ENCODE results near the gene DIP2C.
"Not testable (repeated sequence)": the region's sequence is repeated elsewhere in the genome, so short reads cannot be mapped to it uniquely, and the experiment has no call there.

Gene DIP2C

DNA sequence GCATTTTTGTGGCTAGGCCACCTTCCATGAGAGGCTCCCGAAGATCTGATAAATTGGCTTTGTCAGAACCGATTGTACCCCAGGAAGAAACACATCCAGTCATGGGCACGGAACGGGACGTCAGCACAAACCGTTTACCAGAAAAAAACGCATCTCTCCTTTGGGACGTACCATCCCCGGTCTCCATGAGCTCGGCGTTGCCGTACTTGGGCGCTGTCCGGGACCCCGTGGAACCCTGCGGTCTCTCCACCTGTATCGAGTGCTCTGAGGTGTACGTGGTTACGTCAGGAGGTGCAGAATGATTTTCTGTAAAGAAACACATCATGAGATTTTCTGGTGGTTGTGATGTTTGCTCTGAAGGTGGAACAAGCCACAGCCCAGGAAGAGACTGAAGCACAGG lies 270.6 kb downstream of the DIP2C start:
- no peak for DNase-seq (ENCODE audit: low read depth in 2 of 2)

DNA sequence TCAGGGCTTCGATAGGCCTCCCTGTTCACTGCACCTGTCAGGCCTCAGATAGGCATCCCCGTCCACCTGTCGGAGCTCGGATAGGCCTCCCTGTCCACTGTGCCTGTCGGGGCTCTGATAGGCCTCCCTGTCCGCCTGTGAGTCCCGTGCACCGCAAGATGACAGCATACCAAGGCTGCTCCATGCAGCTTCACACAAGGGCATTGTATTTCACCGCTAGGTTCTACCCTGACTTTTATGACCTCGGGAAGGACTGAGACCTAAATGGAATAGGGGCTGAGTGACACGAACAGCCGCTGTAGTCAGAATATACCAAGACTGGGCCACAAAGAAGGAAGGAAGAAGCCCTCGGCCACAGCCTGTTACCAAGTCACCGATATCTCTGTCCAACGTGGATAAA lies 271.2 kb downstream of the DIP2C start:
- no peak for DNase-seq (ENCODE audit: low read depth in 2 of 2)

DNA sequence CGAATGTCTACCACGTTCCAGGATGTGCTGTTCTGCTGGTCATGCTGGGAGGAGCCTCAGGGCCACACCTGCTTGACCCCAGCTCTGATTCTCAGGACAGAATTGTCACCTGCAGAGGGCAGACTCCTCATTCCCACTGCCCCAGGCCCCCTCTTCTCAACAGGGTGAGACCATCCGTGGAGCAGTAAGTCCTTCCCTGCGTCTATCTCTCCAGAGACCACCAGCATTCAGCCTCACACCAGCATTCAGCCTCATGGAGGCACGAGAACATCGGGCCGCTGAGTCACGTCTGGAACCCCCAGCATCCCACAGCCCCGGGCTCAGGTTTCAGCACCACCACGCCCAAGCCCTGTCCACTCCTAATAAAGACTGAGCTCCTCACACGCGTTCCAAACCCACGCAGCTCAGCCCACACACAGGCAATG lies 273.4 kb downstream of the DIP2C start:
- DNase-seq (ENCODE audit: low read depth in 2 of 2): no peak

DNA sequence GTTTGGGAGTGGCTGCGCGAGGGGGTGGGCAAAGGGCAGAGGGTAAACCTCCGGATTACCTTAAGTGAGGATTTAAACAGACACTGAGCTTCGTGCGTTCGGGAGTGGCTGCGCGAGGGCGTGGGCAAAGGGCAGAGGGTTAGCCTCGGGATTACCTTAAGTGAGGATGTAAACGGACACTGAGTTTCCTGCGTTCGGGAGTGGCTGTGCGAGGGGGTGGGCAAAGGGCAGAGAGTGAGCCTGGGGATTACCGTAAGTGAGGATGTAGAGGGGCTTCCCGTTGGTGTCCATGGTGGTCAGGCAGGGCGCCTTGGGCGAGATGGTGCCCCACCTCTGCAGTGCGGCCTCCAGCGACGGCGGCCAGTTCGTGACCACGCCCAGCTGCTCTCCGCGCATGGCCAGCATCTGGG lies 275.8 kb downstream of the DIP2C start:
- no peak for DNase-seq (ENCODE audit: low read depth in 2 of 2)

DNA sequence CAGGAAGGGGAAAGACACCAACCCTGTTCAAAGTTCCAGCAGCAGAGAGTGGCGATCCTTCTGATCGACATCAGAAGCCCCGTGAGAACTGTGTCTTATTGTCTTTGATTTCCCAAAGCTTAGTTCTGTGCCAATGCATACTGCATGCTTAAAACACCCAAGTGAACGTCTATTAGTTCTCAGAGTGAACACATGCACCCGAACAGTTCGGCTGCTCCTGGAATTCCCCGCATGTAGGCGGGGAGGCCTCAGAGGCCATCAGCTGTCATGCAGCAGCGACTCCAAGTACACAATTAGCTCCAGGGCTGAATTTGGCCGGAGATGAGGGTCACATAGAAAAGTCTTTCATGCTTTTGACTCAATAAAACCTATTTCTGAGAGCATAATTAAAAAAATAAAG lies 277.4 kb downstream of the DIP2C start:
- no peak for DNase-seq (ENCODE audit: low read depth in 2 of 2)

DNA sequence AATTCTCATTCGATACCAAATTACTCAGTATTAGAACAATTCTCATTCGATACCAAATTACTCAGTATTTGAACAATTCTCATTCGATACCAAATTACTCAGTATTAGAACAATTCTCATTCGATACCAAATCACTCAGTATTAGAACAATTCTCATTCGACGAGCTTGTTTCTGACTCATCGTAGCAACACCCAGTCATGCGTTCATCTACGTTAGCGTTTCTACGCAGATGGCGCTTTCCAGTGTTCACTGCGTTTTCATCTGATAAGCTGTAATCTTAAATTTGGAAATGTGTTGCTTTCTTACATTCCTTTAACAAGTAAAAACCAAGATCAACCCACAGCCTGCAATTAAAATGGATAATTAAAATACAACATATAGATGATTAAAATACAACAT lies 277.9 kb downstream of the DIP2C start:
- no peak for DNase-seq (ENCODE audit: low read depth in 2 of 2)

DNA sequence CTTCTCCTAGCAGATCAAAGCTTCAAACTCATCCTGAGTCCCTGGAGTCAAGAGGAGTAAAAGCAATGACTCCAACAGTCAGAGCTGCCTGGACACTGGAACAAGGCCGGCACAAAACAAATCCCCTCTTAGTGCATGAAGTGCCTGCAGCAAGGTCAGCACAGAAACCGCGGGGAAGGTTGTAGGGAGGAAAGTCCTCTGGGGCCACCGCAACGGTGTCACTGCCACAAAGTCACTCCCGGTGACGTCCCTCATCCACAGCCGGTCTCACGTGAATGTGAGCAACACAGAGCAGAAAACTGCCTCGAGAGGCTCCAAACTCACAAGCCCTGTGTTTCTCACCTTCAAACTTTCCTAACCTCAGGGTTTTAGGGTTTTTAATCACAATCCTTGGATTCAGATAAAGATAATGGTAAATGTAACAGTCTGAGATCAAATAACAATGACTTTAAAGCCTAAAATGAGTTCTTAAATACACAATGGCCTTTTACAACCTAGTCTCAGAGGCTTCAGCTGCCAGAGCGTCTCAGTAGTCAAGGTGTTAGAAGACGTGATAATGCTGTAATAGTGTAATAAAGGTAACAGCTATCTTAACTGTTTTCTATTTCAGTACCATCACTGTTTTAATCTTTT lies 279.9 kb downstream of the DIP2C start:
- no peak for DNase-seq (ENCODE audit: low read depth in 2 of 2)

DNA sequence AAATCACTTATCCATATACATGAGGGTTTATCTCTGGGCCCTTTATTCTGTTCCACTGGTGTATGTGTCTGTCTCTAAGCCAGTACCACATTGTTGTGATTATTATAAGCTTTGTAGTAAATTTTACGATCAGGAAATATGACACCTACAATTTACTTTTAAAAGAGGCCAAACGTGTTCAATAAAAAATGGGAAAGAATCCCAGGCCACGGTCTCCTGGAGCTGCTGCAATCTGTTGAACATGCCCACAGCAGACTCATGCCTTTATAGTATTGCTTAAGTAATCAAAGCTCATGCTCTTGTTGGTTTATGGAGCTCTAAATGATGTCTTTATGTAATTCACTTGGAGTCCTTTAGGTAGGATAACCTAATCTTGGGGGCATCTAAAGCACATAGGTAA lies 281.2 kb downstream of the DIP2C start:
- no peak for DNase-seq (ENCODE audit: low read depth in 2 of 2)

DNA sequence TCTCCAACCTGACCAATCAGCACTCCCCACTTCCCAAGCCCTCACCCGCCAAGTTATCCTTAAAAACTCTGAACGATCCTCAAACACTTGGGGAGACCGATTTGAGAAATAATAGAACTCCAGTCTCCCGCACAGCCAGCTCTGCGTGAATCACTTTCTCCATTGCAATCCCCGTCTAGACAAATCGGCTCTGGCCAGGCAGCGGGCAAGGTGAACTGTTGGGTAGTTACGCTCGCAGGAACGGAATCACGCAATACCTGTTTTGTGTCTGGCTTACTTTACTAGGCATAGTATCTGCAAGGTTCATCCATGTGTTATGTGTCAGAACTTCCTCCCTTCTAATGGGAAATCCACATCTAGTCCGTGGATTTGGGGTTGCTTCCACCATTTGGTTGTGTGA lies 282.5 kb downstream of the DIP2C start:
- no peak for DNase-seq (ENCODE audit: low read depth in 2 of 2)

DNA sequence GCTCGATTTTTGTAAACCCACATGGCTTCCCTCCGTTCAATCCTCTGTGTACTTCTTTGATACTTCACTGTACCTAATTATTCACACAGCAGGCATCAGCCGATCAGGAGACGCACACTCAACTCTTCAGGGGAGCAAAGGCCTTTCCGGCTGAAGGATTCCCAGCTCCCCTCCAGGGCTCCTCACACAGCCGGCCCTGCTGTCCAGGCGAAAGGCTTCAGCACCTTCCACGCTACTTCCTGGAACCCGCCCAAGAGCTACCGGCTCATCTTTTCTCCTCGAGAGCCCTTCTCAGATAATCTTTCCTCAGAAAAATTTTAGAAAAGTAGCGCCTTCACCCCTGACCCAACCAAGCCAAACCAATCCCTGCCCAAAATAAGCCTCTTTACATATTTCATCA lies 283.8 kb downstream of the DIP2C start:
- no peak for DNase-seq (ENCODE audit: low read depth in 2 of 2)

DNA sequence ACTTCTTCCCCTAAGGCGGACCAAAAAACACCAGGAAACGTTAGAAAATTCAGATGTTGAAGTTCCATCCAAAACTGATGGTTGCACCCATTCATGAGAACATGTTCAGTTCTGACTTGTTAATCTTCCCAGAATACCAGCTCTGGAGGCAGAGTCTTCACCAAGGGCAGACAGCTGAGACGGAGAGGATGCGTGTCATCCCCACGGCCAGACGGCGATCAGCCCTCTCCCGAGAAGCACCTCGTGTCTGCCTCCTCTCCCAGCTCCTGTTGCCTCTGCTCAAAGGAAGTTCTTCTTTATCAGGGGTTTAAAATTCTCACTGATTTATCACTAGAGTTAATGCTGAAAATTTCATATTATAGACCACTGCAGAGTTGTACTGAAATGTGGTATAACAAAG lies 284.5 kb downstream of the DIP2C start:
- no peak for DNase-seq (ENCODE audit: low read depth in 2 of 2)

DNA sequence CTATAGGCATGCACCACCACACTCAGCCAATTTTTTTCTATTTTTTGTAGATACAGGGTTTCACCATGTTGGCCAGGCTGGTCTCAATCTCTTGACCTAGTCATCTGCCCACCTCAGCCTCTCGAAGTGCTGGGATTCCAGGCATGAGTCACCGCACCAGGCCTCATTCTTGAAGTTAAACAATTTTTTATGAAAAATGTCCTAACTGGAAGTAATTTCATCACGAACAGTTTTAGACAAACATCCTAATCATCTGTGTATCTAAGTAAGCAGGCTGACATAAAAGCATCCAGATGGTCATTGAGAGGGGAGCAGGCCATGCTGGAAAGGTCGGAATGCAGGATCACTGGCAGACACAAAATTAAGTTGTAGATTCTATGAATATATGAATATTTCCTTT lies 285.1 kb downstream of the DIP2C start:
- DNase-seq (ENCODE audit: low read depth in 2 of 2): no peak

DNA sequence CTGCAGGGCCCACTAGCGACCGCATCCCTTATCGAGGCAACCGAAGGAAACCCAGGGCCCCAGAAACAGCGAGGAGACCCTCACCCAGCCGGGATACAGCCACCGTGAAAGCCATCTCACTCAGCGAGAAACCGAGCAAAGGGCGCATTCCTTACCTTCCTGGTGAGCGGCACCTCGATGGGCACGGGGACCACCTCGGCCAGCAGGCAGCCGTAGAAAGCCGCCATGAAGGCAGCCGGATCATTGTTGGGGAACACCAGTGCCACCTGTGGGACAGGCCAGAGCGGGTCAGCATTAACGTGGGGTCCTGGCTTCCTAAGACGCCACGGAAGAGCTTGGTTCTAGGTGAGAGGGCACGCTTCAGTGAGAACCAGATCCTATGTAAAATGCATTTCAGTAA lies 290.5 kb downstream of the DIP2C start:
- no peak for DNase-seq (ENCODE audit: low read depth in 2 of 2)

DNA sequence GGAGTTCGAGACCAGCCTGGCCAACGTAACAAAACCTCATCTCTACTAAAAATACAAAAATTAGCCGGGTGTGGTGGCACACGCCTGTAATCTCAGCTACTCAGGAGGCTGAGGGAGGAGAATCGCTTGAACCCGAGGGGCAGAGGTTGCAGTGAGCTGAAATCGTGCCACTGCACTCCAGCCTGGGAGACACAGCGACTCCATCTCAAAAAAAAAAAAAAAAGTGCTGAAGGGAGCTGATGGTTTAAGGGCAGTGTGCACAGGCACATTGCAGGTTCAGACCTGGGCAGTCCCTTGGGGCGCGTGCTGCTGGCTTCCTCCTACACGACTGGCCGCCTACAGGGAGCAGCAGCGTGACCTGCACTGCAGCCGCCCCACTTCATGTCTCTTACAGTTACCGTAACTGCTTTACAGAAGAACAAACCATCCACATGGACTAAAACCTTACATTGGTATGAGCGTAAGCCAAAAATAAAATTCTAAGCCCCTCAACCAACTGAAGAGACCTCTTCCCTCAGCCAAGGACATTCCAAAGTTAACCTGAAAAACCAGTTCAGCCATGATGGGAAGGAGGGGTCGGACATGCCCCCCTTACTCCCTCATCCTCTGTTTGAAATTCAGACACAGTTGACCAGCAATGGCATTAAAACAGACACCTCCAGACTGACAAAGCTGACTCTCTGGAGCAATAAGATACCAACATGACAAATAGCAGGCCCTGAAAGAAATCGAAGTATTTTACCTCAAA lies 292.0 kb downstream of the DIP2C start:
- no peak for DNase-seq (ENCODE audit: low read depth in 2 of 2)

DNA sequence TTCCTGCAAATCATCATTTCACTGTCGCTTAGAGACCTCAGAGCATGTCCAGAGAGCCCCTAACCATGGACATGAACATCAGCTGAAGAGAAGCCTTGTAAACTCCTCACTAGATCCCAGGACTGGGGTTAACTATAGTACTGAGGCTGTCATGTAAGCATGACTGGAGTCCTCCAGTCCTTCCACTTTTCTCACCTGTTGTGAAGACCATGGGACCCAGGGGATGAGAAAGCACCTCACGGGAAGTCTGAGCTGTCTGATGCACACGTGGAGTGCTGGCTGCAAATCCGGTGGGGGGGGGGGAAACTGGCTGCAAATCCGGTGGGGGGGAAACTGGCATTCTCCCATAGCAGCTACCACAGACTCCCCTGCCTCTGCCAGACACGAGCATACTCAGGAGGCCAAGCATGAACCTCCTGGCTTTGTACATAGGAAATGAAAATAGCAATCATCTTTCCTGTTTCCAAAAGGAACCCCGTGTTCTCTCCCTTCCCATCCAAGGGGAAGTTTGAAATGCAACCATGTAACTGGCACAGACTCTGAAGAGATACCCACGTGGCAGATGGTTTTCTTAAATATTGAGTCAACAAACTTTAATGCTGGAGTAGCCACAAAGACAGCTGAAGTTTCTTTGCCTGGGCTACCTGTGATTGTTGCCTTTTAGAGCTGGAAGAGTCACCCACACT lies 292.8 kb downstream of the DIP2C start:
- DNase-seq (ENCODE audit: low read depth in 2 of 2): no peak

DNA sequence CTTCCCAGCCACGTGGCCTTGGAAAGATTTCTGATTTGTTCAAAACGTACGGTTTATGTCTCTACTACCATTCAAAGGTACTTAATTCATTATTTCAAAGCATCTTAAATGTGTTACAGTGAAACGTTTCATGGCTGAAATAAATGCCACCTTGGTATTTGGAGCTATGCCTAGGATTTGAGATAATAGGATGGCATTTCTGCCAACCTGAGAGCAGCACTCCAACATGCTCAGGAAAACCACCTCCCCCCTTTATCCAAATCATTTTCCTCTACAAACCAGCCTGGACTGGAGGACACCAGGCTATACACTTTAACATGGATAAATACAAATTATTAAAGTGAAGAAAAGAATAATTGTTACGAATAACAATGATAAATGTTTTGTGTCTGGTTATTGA lies 293.4 kb downstream of the DIP2C start:
- no peak for DNase-seq (ENCODE audit: low read depth in 2 of 2)

DNA sequence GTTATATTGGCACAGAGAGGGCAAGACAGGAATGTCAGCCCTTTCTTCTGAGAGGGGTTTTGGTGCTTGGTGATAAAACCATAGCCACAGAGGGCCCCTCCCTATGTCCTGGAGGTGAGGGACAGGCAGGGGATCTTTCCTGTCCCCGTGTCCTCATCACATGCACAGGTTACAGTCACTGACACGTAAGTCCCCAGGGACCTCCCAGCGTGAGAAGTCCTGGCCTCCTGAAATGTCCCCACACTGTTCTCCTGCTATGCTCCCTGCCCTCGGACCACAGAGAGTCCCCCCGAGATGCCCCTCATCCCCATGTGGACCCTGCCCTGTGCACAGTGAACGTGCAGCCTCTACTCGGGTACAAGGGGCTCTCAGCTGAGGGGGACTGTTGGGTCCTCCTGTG lies 293.8 kb downstream of the DIP2C start:
- no peak for DNase-seq (ENCODE audit: low read depth in 2 of 2)

DNA sequence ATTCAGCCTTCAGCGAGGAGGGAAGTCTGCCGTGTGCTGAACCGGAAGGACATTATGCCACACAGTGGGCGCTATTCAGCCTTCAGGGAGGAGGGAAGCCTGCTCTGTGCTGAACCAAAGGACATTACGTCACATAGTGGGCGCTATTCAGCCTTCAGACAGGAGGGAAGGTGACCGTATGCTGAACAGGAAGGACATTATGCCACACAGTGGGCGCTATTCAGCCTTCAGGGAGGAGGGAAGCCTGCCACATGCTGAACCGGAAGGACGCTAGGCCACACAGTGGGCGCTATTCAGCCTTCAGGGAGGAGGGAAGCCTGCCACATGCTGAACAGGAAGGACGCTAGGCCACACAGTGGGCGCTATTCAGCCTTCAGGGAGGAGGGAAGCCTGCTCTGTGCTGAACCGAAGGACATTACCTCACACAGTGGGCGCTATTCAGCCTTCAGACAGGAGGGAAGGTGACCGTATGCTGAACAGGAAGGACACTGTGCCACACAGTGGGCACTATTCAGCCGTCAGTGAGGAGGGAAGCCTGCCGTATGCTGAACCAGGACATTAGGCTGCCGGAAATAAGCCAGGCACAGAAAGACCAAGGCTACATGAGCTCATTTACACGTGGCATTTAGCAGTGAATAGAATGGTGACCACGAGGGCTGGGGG lies 294.9 kb downstream of the DIP2C start:
- DNase-seq (ENCODE audit: low read depth in 2 of 2): not testable (repeated sequence)

DNA sequence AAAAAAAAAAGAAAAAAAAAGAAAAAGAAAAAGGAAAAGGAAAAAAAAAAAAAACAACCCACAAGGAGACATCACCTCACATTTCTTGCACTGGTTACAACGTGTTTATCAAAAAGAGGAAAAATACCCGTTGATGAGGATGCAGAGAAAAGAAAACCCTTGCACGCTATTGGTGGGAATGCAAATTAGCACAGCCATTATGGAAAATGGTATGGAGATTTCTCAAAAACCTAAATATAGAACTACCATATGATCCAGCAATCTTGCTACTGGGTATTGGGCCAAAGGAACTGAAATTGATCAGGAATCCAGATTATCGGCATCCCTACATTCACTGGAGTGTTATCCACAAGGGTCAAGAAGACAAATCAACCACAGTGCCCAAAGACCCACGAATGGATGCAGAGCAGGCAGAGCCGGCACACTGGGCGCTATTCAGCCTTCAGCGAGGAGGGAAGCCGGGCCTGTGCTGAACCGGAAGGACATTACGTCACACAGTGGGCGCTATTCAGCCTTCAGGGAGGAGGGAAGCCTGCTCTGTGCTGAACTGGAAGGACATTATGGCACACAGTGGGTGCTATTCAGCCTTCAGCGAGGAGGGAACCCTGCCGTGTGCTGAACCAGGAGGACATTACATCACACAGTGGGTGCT lies 295.6 kb downstream of the DIP2C start:
- DNase-seq (ENCODE audit: low read depth in 2 of 2): no peak

DNA sequence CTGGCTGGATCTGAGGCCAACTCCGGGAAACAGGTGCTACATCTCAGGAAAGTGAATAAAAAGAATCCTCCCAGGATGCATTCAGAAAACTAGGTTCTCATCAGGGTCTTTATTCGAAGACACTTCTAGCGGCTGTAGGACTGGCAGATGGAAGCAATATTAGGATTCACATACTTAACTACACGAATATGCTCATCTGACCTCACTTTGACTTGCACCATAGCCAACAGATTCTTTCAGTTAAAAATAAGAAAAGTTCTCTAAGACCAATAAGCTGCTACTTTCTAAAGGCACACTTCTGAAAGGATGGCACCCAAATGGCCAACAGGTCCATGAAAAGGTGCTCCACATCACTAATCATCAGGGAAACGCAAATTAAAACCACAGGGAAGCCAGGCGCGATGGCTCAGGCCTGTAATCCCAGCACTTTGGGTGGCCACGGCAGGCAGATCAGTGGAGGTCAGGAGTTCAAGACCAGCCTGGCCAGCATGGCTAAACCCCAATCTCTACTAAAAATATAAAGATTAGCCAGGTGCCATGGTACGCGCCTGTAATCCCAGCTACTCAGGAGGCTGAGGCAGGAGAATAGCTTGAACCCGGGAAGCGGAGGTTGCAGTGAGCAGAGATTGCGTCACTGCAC lies 296.2 kb downstream of the DIP2C start:
- no peak for DNase-seq (ENCODE audit: low read depth in 2 of 2)

DNA sequence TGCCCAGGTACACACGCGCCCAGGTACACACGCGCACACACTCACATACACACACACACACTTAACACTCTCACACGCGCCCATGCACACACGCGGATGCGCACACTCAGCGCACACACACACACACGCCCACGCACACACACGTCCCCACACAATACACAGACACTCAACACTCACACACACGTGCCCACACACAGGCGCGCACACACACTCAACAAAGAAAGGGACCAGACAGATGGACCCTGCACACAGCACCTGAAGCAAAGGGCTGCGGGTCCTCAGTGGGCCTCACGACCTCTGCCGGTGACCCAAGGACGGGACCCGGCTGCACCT lies 296.8 kb downstream of the DIP2C start:
- no peak for DNase-seq (ENCODE audit: low read depth in 2 of 2)

Data from stimulated activated CD8-positive, alpha-beta memory T cell treated with anti-CD3 and anti-CD28 coated beads, Interleukin-2, amount 100 ng/mL, for 48 hours (primary cell).